IMR-90 (cell line): Measurements from ENCODE around the gene ARHGEF6.
A peak's percentile ranks its signal among the peaks of the same experiment; 100 is the strongest.

ENCODE experiments used
- BHLHE40 ChIP-seq: fragments of 150-350 bp; IDR thresholded peaks from 2 replicates; pipeline ENCODE4 v1.6.1; 2016; ENCODE audit warnings: mild to moderate bottlenecking, low read depth, low read length
- CTCF ChIP-seq: conservative IDR thresholded peaks from 2 replicates; pipeline ENCODE4 v1.5.1; 2012; ENCODE audit warnings: mild to moderate bottlenecking, low read depth, low read length, improper control_type of control experiment
- ELK1 ChIP-seq: fragments of 150-350 bp; IDR thresholded peaks from 2 replicates; pipeline ENCODE4 v1.6.1; 2016; ENCODE audit warnings: low read depth, mild to moderate bottlenecking, low read length, moderate library complexity, borderline replicate concordance
- MAFK ChIP-seq: IDR thresholded peaks from 2 replicates; pipeline ENCODE4 v1.6.1; 2012; ENCODE audit warnings: low read depth, low read length, improper control_type of control experiment
- MAZ ChIP-seq: IDR thresholded peaks from 2 replicates; pipeline ENCODE4 v1.6.1; 2012; ENCODE audit warnings: low read depth, mild to moderate bottlenecking, low read length, improper control_type of control experiment, moderate library complexity, borderline replicate concordance
- MXI1 ChIP-seq: IDR thresholded peaks from 2 replicates; pipeline ENCODE4 v1.6.1; 2012; ENCODE audit warnings: low read depth, mild to moderate bottlenecking, low read length, moderate library complexity, borderline replicate concordance
- POLR2A ChIP-seq: IDR thresholded peaks from 2 replicates; pipeline ENCODE4 v1.6.1; 2012; ENCODE audit warnings: mild to moderate bottlenecking, low read depth, low read length
- RAD21 ChIP-seq: IDR thresholded peaks from 2 replicates; pipeline ENCODE4 v1.6.1; 2012; ENCODE audit warnings: low read length, improper control_type of control experiment

DNA sequence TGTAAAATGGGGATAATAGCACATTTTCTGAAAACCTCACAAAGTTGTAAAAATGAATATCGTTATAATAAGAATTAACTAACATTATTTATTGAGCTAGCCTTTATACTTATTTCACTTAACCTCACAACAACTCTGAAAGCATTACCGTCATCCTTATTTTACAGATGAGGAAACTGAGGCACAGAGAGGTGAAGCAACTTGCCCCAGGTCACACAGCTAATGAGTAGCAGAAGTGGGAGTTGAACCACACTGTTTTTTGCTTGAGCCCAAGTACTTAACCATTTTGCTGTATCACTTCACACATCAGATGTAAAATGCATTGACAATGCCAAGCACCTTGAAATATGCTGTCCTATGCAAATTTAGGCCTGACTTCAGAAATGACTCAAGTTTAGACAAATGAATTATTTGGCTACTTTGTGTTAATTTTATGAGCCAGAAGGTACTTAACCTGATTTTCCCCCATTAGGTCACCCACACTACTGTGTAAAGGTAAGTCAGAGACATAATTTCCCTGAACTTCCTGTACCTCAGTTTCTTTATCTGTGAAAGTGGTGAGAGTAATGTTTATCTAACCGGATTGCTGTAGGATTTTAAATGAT, 109.6 kb downstream of the ARHGEF6 start:
- TF ChIP-seq CTCF, result no peak
- no peak for TF ChIP-seq POLR2A
- TF ChIP-seq ELK1, result no peak
- no peak for TF ChIP-seq MAZ
- no peak for TF ChIP-seq BHLHE40
- TF ChIP-seq MAFK, result peak; percentile 82
- TF ChIP-seq MXI1, result no peak
- no peak for TF ChIP-seq RAD21
